AG04449 (cell line): Measurements from ENCODE around the gene NUP210.

Experiments
- CTCF ChIA-PET: fragments of 350-600 bp; formaldehyde crosslinking; extraction: SDS; loops from one replicate; lab custom pipeline; 2021; ENCODE audit warnings: antibody characterized with exemption; lab: Yijun Ruan, JAX
- POLR2A ChIA-PET: fragments of 400-600, 350-600 bp; formaldehyde crosslinking; extraction: SDS; loops from one replicate; lab custom pipeline; 2020; ENCODE audit warnings: antibody characterized with exemption, inconsistent platforms; lab: Yijun Ruan, JAX
- DNase-seq: peaks from one replicate; pipeline ENCODE4 v3.0.0-alpha.2; 2010; ENCODE audit warnings: low read depth, low spot score
- H3K4me3 ChIP-seq: 2 replicates; pipeline ENCODE4 v1.5.1; 2011; ENCODE audit warnings: low read depth, mild to moderate bottlenecking, control low read depth, low read length
- CTCF ChIP-seq: IDR thresholded peaks from one replicate; pipeline ENCODE4 v1.5.1; 2011; ENCODE audit warnings: mild to moderate bottlenecking, moderate library complexity, low read length, control low read depth, inconsistent platforms; ENCODE audit not compliant: insufficient read depth; ENCODE audit errors: missing control alignments

NUP210 gene

DNA sequence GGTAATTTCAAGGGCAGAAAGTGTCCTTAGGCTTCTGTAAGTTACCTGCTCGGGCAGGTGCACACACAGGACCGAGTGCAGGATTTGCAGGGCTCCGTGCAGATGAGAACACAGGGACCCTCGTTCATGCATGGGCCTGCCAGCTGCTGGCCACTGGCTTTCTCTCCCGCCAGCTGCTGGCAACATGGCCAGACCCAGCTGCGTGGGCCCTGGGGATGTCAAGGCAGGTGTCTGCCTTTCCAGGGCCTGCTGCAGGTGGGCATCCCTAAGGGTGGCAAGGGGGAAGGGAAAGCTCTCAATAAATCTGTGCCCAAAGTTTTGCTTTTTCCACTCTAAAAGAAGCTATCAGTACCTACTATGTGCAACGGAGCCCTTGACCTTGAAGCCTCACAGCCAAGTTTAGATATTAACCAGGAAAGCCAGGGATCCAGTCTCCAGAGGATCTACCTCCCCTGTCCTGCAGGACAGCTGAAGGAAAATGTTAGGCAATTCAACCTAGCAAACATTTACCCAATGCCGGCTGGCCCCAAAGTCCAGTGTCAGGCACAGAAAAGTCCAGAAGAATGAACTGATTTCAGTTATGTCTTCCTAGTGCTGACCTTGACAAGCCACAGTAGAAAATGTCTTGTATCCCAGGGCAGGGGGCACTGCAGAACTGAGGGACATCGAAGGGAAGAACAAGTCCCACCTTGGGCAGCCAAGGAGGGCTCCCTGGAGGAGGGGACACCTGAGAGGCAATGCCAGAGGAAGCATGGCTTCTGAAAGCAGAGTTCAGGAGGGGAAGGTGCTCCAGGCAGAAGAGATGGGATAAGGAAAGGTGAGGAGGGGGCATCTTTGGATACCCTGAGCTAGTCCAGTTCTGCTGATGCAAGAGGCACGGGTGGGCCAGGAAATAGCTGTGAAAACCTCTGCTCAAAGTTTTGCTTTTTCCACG, 26.4 kb downstream of the NUP210 start:
- DNase-seq = no peak
- H3K4me3 ChIP-seq = no peak overlapping the region
- no peak for TF ChIP-seq CTCF
- ChIA-PET CTCF (interaction anchor here (0.8 to 1.2 kb wide), 3 partner anchors 59 to 261 kb away, joined by 3 read pairs; no protein-coding TSS in a partner anchor), POLR2A (no interaction called here)

DNA sequence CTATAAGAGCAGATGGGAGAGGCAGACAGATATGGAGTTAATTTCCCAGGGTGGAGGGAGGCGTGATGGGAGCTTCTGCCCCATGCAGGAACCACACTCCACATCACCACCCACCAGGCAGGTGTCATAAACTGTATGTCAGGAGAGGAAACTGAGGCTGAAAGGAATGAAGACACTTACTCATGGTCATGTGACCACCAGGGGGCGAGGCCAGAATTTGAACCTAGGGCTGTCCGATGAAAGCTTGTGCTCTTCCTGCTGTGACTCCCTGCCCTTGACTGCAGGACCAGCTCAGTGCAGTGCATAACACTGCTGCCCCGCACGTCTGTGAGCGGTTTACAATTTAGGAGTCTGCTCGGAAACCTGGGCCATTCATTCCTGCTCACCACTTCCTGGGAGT, 28.8 kb downstream of the NUP210 start:
- H3K4me3 ChIP-seq = no peak overlapping the region
- ChIA-PET CTCF (no interaction called here), POLR2A (no interaction called here)
- no peak for DNase-seq
- TF ChIP-seq CTCF = no peak

DNA sequence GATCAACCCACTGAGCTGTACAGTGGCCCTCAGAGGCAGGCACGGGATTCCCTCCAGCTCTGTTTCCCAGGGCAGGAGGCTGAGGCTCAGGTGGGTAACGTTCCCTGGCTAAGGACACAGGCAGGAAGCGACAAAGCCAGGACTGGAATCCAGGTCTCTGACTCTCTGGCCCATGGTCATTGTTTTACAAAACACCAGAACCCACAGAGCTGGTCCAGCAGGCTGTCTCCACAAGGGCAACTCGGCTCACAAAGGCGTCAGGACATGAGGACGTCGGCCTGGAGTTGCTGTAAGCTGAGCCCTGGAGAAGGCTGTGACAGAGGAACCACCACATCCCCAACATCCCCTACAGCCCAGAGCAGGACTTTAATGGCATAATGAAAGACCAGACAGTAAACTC, 30.7 kb downstream of the NUP210 start:
- DNase-seq = no peak
- POLR2A ChIA-PET = no interaction called here
- no peak for TF ChIP-seq CTCF
- CTCF ChIA-PET = no interaction called here
- H3K4me3 ChIP-seq = no peak overlapping the region

DNA sequence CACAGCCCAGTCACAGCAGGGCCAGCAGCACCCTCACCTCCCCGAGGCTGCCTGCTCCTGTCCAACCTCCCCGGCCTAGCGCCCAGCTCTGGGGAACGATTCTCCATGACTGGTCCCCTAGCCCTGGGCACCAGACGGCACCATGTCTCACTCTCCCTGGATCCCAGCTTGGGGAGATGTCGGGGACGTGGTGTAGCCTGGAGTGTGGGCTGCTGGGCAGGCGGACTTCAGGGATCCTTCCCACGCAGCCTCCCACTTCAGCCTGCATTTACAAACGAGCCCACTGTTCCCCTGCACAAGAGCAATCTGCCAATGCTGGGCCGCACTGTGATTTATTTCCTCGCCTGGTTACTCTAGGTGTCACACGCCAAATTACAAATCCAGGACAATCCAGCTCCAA, 31.3 kb downstream of the NUP210 start:
- no peak for TF ChIP-seq CTCF
- ChIA-PET CTCF (no interaction called here), POLR2A (no interaction called here)
- H3K4me3 ChIP-seq = no peak overlapping the region
- DNase-seq = no peak

GRCh38 chr3:13385373-13385965, 34.7 kb downstream of the NUP210 start:
- POLR2A ChIA-PET = no interaction called here
- CTCF ChIA-PET = no interaction called here
- no peak for TF ChIP-seq CTCF
- H3K4me3 ChIP-seq = no peak overlapping the region
- DNase-seq = no peak

- TF ChIP-seq CTCF = no peak
- CTCF ChIA-PET = interaction anchor here (1.1 kb wide), 1 partner anchor 289 kb away, joined by 3 read pairs; no protein-coding TSS in a partner anchor
- POLR2A ChIA-PET = interaction anchor here (0.6 kb wide), 1 partner anchor 29 kb away, joined by 5 read pairs; no protein-coding TSS in a partner anchor
- no peak overlapping the region for H3K4me3 ChIP-seq
- no peak for DNase-seq
These were observed 39.2 kb downstream of the NUP210 start for GRCh38 chr3:13380971-13381370.
